ENCODE data around the gene ELP4.

Gene ELP4

DNA sequence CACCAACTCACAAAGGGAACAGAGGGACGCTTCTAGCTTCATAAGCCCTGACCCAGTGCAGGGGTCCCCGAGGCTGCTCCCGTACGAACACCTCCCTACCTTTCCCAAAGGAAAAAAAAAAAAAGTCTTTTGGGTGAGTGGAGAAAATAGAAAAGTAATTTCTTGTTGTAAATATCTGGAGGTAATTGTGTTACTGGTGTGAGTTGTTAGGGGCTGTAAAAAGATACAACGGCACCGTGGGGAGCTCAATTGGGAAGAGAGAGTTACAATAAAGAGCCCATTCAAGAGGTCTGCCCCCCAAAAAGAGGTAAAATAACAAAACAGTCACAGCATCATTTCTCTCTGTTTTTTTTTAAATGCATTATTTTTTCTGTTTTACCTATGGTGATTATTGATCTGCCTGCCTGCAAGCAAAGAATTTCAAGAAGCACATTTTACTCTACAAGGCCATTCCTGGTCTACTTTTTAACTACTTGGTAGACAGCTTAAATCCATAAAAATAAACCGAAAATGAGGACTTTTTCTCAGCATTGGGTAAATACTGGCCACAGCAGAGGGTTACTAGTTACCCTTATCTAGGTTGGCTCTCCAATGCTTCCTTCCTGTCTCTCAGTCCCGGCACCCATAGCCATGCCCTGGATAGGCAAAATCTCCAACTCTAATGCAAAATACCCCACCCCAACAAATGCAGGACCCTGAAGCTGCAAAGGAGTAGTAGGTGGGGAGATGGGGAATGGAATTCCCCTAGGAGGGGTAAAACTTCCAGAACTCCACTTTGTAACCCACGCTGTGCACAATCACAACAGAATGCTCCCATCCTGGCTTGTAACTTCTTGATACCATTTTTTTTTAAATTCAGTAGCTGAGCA, 298.5 kb downstream of the ELP4 start:
- peaks cover 38 to 48% of the 10 kb centered on the region in 2 experiments for H3K4me1 ChIP-seq (ENCODE audit: control insufficient read depth in 1 of 2, insufficient read depth in 1 of 2, low read depth in 1 of 2, low read length in 1 of 2)
- TF ChIP-seq, protein P1, sequence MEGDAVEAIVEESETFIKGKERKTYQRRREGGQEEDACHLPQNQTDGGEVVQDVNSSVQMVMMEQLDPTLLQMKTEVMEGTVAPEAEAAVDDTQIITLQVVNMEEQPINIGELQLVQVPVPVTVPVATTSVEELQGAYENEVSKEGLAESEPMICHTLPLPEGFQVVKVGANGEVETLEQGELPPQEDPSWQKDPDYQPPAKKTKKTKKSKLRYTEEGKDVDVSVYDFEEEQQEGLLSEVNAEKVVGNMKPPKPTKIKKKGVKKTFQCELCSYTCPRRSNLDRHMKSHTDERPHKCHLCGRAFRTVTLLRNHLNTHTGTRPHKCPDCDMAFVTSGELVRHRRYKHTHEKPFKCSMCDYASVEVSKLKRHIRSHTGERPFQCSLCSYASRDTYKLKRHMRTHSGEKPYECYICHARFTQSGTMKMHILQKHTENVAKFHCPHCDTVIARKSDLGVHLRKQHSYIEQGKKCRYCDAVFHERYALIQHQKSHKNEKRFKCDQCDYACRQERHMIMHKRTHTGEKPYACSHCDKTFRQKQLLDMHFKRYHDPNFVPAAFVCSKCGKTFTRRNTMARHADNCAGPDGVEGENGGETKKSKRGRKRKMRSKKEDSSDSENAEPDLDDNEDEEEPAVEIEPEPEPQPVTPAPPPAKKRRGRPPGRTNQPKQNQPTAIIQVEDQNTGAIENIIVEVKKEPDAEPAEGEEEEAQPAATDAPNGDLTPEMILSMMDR (IDR thresholded peaks at IDR 0.05): no peak
- no peaks in the 10 kb centered on the region for H3K9me3 ChIP-seq

DNA sequence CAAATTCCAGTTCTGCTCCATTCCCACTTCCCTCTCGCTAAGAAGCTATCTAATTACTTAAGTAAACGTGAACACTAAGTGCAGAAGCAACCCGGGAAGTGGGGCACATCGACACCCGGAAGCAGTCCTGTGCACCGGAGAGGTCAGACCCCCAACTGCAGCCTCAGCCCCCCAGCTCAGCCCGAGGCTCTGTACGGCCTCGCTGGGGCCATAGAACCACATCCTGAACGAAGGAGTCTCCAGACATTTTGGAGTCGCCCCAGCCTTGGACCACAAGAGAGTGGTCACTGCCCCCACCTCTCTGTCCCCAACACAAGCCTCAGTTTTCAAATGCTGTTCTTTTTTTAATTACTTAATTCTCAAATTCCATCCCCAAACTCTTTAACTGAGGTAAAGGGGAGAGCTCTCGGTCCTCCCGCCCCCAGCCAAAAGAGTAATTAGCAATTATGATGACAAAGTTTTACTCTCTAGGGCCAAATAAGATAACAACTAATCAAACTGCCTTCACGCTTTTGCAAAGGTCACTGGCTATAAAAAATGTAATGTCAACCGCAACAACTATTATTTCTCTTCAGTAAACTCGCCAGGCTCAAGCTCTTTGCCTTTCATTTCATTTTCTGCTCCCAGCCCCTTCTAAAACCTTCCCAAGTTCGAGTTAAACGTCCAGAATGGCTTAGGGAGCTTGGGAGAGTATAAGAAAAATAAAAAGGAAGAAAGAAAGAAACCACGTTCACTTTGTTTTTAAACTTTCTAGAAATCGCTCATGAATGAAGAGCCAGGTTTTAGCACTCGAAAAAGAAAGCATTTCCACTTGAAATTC, 299.4 kb downstream of the ELP4 start:
- peaks cover 43 to 57% of the 10 kb centered on the region in 2 experiments for H3K4me1 ChIP-seq (ENCODE audit: control insufficient read depth in 1 of 2, insufficient read depth in 1 of 2, low read depth in 1 of 2, low read length in 1 of 2)
- H3K36me3 ChIP-seq: no peaks in the 10 kb centered on the region
- no peak overlapping the region for H3K27ac ChIP-seq
- H3K4me3 ChIP-seq (ENCODE audit: low read depth in 1 of 2, low read length in 1 of 2): no peak overlapping the region
- TF ChIP-seq, protein P1 (IDR thresholded peaks at IDR 0.05): no peak
- H3K27me3 ChIP-seq: peaks cover 100% of the 10 kb centered on the region
- no peaks in the 10 kb centered on the region for H3K9me3 ChIP-seq

More for the DNA sequence above, 298.5 kb downstream of the ELP4 start:
- Histone ChIP-seq H3K27ac (no peak overlapping the region), H3K27me3 (peaks cover 100% of the 10 kb centered on the region), H3K4me3 (ENCODE audit: low read depth in 1 of 2, low read length in 1 of 2) (no peak overlapping the region), H3K36me3 (no peaks in the 10 kb centered on the region)

DNA sequence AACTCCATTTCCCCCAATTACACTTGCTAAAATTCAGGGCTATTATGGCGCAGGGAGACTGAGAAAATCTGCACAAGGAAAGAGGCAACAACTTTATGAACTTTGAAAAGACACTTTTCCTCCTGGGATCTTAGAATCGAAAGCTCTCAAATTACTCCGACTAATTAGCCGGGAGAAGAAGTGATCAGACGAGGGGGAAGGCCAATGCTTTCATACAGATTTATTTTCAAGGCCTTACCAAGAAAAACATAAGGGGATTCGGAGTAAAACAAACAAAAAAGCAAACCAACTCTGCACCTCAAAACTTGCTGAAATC, 299.9 kb downstream of the ELP4 start:
- Histone ChIP-seq H3K4me1 (ENCODE audit: control insufficient read depth in 1 of 2, insufficient read depth in 1 of 2, low read depth in 1 of 2, low read length in 1 of 2) (peaks cover 39 to 54% of the 10 kb centered on the region in 2 experiments), H3K27ac (no peak overlapping the region), H3K27me3 (peaks cover 100% of the 10 kb centered on the region), H3K9me3 (no peaks in the 10 kb centered on the region), H3K4me3 (ENCODE audit: low read depth in 1 of 2, low read length in 1 of 2) (no peak overlapping the region), H3K36me3 (no peaks in the 10 kb centered on the region)
- TF ChIP-seq, protein P1 (IDR thresholded peaks at IDR 0.05): no peak

DNA sequence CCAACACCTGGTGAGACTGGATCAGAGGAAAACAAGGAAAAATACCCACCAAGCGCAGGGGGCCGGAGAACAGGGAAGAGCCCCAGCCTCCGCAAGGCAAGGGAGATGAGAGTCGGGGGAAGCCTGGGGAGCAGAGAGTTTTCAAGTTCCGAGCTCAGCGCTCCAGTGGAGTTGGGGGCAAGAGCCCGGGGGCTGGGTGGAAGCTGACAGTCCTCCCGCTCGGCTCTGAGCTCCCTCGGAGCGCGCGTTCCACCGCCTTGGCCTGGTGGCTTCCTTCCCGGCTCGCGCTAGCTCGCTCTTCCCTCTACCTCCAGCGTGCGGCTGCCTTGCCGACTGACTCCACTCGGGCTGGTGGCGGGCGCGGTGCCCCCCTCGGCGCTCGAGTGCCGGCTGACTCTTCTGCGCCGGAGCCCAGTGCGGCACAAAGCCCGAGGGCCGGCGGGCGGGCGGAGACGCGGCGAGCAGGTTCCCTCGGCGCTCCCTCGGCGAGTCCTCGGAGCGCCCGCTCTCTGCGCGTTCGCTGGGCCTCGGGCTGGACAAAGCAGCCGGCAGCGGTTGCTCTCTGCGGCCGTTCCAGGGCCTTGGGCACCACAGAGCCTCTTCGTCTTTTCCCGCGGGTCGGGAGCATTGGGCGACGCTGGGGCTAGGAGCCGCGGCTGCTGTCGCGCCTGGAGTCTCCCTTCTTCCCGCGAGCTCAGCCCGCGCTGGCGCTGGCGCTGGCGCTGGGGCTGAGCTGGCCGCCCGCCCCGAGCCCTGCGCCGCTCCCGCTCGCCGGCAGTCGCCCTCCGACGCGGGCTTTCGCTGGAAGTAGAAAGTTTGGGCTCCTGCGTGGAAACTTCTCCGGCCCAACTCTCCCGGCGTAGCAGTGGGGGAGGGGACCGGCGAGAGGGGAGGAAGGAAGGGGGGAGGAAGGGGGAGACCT, 300.6 kb downstream of the ELP4 start:
- Histone ChIP-seq H3K4me3 (ENCODE audit: low read depth in 1 of 2, low read length in 1 of 2) (peak overlapping the region; percentile 3 to 39), H3K27me3 (peaks cover 100% of the 10 kb centered on the region), H3K9me3 (no peaks in the 10 kb centered on the region), H3K27ac (no peak overlapping the region), H3K36me3 (no peaks in the 10 kb centered on the region), H3K4me1 (ENCODE audit: control insufficient read depth in 1 of 2, insufficient read depth in 1 of 2, low read depth in 1 of 2, low read length in 1 of 2) (peaks cover 33 to 48% of the 10 kb centered on the region in 2 experiments)
- TF ChIP-seq, protein P1 (IDR thresholded peaks at IDR 0.05): no peak

Data from neutrophil (primary cell).